ENCODE data around the gene ICAM1.

DNA sequence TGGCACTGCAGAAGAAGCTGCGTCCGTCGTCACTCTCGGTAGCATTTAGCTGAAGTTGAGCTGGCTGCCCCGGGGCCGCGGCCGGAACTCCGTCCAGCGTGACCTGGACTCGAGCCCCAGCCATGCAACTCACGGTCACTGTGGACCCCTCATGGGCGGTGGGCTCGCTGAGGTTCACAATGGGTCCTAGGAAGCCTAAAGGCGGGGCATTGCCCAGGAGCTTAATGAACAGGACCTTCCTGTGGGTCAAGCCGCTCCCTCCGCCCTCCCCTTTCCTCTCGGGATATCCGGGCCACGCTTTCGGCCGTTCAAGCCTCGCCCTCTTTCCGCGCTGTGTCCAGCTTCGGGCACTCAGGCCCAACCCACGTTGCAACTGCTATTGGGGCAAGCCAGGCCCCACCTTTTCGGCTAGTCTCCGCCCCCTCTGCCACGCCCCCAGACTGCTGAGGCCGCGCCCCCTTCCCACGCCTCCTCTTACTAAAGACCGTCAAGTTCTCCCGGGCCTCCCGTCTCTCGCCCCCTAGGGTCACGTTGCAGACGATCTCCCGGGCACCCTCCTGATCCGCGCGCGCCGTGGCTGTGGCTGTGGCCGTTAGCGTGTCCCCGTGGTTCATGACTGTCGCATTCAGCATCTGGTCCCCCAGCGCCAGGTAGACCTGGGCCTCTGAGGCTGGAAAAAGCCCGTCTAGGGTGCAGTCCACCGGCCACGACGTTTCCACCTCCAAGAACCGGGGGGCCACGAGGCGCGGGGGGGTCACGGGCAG, 63.9 kb downstream of the ICAM1 start:
- TF ChIP-seq, protein P1, sequence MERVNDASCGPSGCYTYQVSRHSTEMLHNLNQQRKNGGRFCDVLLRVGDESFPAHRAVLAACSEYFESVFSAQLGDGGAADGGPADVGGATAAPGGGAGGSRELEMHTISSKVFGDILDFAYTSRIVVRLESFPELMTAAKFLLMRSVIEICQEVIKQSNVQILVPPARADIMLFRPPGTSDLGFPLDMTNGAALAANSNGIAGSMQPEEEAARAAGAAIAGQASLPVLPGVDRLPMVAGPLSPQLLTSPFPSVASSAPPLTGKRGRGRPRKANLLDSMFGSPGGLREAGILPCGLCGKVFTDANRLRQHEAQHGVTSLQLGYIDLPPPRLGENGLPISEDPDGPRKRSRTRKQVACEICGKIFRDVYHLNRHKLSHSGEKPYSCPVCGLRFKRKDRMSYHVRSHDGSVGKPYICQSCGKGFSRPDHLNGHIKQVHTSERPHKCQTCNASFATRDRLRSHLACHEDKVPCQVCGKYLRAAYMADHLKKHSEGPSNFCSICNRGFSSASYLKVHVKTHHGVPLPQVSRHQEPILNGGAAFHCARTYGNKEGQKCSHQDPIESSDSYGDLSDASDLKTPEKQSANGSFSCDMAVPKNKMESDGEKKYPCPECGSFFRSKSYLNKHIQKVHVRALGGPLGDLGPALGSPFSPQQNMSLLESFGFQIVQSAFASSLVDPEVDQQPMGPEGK (CRISPR knock-in tag; IDR thresholded peaks at IDR 0.05; ENCODE audit: borderline replicate concordance), result no peak
- no peak for TF ChIP-seq OSR1 (CRISPR knock-in tag; IDR thresholded peaks at IDR 0.05)

Measured in SK-N-SH treated with all-trans-retinoic acid at 6 μM for 48 hours (cell line).